ENCODE measurements around the gene NBDY.
"Not testable (repeated sequence)": the region's sequence is repeated elsewhere in the genome, so short reads cannot be mapped to it uniquely, and the experiment has no call there.

Gene NBDY

GRCh38 chrX:56764153-56764974 lies 35.3 kb downstream of the NBDY start:
- DNase-seq (ENCODE audit: low read depth in 2 of 2) = no peak

GRCh38 chrX:56764975-56765791 lies 36.1 kb downstream of the NBDY start:
- no peak for DNase-seq (ENCODE audit: low read depth in 2 of 2)

- no peak for DNase-seq (ENCODE audit: low read depth in 2 of 2)
These were observed 36.9 kb downstream of the NBDY start for GRCh38 chrX:56765811-56766553.

GRCh38 chrX:56766554-56767347 lies 37.7 kb downstream of the NBDY start:
- DNase-seq (ENCODE audit: low read depth in 2 of 2) = no peak

- not testable (repeated sequence) for DNase-seq (ENCODE audit: low read depth in 2 of 2)
These were observed 38.5 kb downstream of the NBDY start for GRCh38 chrX:56767348-56768119.

- not testable (repeated sequence) for DNase-seq (ENCODE audit: low read depth in 2 of 2)
These were observed 39.1 kb downstream of the NBDY start for GRCh38 chrX:56768120-56768660.

GRCh38 chrX:56772675-56773521 lies 43.9 kb downstream of the NBDY start:
- DNase-seq (ENCODE audit: low read depth in 2 of 2) = not testable (repeated sequence)

- not testable (repeated sequence) for DNase-seq (ENCODE audit: low read depth in 2 of 2)
These were observed 44.5 kb downstream of the NBDY start for GRCh38 chrX:56773522-56774060.

GRCh38 chrX:56778099-56778923 lies 49.3 kb downstream of the NBDY start:
- not testable (repeated sequence) for DNase-seq (ENCODE audit: low read depth in 2 of 2)

GRCh38 chrX:56778924-56779468 lies 50.0 kb downstream of the NBDY start:
- DNase-seq (ENCODE audit: low read depth in 2 of 2) = not testable (repeated sequence)

GRCh38 chrX:56780681-56781649 lies 51.9 kb downstream of the NBDY start:
- DNase-seq (ENCODE audit: low read depth in 2 of 2) = not testable (repeated sequence)

GRCh38 chrX:56782352-56782751 lies 53.3 kb downstream of the NBDY start:
- no peak for DNase-seq (ENCODE audit: low read depth in 2 of 2)

- no peak for DNase-seq (ENCODE audit: low read depth in 2 of 2)
These were observed 53.9 kb downstream of the NBDY start for GRCh38 chrX:56782791-56783449.

GRCh38 chrX:56783450-56783831 lies 54.4 kb downstream of the NBDY start:
- no peak for DNase-seq (ENCODE audit: low read depth in 2 of 2)

- no peak for DNase-seq (ENCODE audit: low read depth in 2 of 2)
These were observed 55.1 kb downstream of the NBDY start for GRCh38 chrX:56783996-56784620.

- no peak for DNase-seq (ENCODE audit: low read depth in 2 of 2)
These were observed 55.6 kb downstream of the NBDY start for GRCh38 chrX:56784666-56785065.
